HG02588 (cell line): Measurements from ENCODE around the gene JTB.

Source experiments
- ATAC-seq: cut with Tn5 transposase; IDR thresholded peaks from one replicate; pipeline ENCODE4 v1.9.1; 2021; ENCODE audit warnings: mild to moderate bottlenecking, moderate library complexity; ENCODE audit not compliant: unreplicated experiment

Gene JTB

GRCh38 chr1:153933955-153934354 lies 43.5 kb downstream of the JTB start:
- no peak for ATAC-seq

- no peak for ATAC-seq
These were observed 44.0 kb downstream of the JTB start for GRCh38 chr1:153933430-153933829.

- ATAC-seq, result no peak
These were observed 45.0 kb downstream of the JTB start for GRCh38 chr1:153932156-153933131.

GRCh38 chr1:153929981-153930948 lies 47.2 kb downstream of the JTB start:
- no peak for ATAC-seq

- ATAC-seq, result no peak
These were observed 48.0 kb downstream of the JTB start for GRCh38 chr1:153929426-153929825.

GRCh38 chr1:153928791-153929341 lies 48.6 kb downstream of the JTB start:
- ATAC-seq, result no peak

GRCh38 chr1:153928245-153928644 lies 49.2 kb downstream of the JTB start:
- ATAC-seq, result no peak

GRCh38 chr1:153926405-153926804 lies 51.1 kb downstream of the JTB start:
- no peak for ATAC-seq
